NCI-H82 treated with DMSO at 0.1 percent for 48 hours (cell line): ENCODE data around the gene AK6.
"Not testable (repeated sequence)": the region's sequence is repeated elsewhere in the genome, so short reads cannot be mapped to it uniquely, and the experiment has no call there.

Experiments used
- DNase-seq: peaks from one replicate; lab custom pipeline; 2025; ENCODE audit not compliant: unreplicated experiment; lab: John Stamatoyannopoulos, UW

AK6 gene

DNA sequence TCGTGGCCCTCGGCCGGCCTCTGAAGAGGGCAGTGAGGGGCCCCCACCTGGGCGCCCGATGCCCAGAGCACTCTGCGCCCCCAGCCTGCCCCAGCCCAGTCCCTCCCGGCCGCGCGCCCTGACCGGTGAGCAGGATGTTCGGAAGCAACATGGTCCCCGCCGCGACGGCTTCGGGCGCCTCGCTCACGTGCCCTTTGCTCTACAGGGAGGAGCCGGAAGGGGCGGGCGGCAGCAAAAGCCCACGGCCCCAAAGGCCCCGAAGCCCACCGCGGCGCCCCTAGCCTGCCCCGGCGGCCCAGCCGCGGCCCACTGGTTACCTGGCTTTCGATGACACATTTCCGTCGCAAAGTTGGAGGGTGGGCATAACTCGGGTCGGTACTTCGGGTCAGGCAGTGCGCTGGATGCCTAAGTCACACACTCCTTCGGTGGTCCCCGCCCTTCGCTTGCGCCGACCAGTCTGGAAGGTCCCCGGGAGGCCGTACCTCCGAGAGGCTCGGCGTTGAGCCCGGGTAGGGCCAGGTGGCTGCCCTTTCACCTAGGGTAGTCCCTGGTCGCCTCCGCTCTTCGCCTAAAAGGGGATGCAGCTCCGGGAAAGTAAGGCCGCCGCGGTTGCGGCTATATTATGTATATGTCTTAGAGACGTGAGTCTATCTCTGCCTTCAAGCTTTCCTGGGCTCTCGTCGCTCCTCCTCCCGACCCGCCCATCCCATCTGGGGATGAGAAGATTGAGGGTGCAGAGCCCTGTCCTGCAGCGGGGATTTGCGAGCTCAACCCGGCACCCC lies at the start of gene AK6, which contains the start of the genes RAD17 and TAF9:
TSS of gene AK6 (minus strand) at position 181 of the 782 bp plus-strand sequence. CDS start at position 151, 30 bp downstream.
TSS of gene RAD17 (plus strand) at position 479 of the 782 bp plus-strand sequence. CDS start 2,391 bp downstream, outside the sequence.
TSS of gene TAF9 (minus strand) at position 181 of the 782 bp plus-strand sequence. CDS start 3,783 bp downstream, outside the sequence.
- peak; percentile 78 for DNase-seq

DNA sequence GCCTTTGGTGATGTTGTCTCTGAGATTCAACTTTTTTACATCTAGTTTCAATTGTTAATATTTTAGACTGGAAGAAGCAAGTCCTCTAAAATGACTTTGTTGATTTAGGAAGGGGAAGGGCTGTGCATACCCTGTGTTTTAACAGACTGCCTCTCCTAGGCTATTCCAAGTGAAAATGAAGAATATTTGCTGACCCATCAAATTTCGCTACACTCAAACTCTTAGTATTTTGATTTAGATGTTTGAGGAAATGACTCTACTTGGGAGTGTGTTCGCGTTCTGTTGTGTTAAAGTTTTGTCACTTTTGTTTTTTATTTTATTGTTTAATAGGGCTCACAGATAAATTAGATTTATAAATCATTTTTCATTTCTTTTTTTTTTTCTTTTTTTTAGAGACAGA lies 49.2 kb upstream of the AK6 start:
- DNase-seq = no peak

DNA sequence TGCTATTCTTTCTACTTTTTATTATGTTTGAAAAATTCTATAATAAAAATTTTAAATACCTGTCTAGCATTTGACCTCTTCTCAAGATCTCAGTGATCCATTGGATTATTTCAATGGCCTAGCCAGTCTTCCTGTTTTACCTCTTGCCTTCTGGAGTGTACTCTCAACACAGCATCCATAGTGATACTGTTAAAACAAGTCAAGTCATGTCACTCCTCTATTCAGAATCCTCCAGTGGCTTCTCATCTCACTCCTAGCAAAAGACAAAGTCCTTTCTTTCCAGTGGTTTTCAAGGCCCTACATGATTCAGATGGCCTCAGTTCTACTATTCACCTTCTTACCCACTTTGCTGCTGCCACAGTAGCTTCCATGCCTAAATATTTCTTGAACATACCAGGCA lies 47.4 kb upstream of the AK6 start:
- DNase-seq = no peak

DNA sequence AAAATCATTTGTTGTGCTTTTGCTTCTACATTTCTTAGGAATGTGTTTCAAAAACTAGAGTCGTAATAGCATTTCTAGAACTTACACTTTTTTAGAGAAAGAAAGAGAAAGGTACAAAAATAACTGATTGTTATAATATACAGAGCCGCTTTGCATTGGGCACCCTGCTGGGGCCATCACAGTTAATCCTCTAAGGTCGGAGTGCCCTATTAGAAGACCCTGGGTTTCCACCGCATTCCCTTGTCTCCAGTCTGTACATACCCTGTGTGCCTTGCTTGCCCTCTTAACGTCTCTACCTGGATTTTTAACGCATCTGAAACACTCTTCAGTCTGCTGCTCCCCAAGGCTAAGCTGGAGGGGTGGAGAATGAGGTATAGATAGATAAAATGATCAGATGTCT lies 46.9 kb upstream of the AK6 start:
- DNase-seq = no peak

DNA sequence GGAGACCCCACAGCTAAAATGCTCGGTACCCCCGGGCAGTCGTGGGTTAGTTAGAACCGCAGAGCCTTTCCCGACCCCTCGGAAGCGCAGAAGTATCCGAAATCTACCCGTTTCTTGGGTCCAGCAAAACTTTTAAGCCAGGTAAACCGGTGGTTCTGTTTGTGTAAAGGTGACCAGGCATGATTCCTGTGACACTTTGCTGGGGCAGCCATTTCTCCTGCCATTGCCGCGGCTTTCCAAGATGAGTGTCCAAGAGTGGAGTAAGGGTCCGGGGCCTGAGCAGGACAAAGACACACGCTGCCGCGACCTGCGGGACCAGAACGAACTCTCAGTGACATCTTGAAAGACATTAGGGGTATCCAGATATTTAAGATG lies 46.3 kb upstream of the AK6 start:
- DNase-seq = no peak

DNA sequence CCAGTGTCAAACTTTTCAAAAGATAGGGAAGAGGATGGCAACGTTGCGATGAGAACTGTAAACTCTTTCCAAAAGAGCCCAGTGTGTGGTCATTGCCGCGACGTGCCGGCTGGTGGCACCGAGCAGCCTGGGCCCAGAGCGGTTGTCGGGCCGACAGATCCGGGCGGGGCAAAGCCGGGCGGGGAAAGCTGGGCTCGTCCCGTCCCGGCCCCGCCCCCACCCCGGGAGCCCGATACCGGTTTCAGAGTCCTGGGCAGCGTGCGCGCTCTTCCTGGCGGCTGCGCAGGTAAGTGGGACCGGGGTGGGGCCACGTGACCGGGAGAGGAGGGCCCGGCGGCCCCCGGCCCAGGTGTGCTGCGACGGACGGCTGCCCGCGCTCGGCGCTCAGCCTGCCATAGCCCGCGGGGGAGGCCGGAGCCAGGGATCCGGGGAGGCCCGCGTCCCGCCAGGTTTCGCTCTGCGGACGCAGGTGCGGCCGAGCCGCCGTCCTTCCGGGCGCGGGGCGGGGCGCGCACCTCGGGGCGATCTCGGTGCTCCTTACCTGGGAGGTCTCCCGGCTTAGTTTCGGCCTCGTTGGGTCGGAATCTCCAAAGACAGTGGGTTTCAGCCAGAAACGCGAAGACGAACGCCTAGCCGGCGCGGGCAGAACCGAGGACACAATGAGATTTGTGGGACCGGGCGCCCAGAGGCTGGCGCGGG lies 45.7 kb upstream of the AK6 start, which contains the start of gene MARVELD2:
TSS of gene MARVELD2 (plus strand) at position 232 of the 699 bp plus-strand sequence. CDS start 4,270 bp downstream, outside the sequence.
- DNase-seq = no peak

DNA sequence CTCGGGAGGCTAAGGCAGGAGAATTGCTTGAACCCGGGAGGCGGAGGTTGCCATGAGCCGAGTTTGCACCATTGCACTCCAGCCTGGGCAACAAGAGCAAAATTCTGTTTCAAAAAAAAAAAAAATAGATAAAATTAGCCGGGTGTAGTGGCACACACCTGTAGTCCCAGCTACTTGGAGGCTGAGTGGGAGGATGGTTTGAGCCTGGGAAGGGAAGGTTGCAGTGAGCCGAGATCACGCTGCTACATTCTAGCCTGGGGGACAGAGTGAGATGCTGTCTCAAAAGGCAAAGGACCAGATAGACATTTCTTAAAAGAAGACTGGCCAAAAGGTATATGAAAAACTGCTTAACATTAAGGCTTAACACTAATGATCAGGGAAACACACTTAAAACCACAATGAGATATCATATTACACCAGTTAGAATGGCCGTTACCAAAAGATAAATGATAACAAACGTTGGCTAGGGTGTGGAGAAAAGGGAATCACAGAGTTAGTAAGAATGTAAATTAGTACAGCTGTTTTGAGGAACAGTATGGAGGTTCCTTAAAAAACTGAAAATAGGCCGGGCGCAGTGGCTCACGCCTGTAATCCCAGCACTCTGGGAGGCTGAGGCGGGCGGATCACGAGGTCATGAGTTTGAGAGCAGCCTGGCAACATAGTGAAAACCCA lies 35.5 kb upstream of the AK6 start:
- DNase-seq = no peak

DNA sequence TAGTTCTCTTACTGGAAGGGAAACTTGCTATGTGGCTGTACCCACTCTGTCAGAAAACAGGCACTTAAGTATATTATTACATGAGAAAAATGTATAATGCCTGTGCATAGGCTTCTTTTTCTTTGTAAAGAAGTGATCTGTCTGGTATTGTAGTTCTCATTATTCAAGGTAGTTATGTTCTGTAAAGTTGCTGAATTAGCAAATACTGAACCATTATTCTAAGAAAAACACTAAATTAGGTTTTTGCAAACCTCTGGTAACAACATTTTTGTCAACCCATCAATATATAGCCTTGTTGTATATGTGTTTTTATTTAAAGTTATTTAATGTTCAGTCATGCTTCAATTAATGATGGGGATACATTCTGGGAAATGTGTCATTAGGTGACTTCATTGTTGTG lies 9.1 kb upstream of the AK6 start:
- DNase-seq = no peak

DNA sequence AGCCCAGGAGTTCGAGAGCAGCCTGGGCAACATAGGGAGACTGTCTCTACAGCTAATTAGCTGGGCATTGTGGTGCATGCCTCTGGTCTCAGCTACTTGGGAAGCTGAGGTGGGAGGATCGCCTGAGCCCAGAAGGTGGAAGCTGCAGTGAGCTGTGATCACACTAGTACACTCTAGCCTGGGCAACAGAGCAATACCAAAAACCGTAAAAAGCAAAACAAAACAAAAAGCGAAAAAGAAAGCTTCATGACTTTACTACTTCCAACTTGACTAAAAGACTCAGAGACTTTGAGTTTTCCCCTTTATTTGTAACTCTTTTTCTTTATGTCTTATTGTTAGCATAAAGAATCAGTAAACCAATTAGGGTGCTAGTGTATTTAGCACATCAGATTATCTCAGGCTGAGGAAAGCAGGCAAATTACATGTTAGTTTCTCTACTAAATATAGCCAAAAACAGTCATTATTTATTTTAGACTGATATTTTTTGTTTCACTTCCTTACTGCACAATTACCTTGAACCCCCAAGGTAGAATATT lies 5.7 kb upstream of the AK6 start:
- no peak for DNase-seq

DNA sequence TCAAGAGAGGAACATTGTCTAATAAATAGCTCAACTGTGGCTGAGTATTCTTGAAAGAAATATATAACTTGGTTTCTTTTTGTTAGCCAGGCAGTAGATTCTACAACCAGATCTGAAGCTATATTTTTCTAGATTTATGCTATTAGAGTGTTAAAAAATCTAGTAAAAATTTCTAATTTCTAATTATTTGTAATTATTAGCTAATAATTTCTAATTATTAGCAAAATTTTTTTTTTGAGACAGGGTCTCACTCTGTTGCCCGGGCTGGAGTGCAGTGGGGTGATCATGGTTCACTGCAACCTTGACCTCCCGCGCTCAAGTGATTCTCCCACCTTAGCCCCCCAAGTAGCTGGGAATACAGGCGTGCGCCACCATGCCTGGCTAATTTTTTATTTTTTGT lies 3.1 kb upstream of the AK6 start:
- no peak for DNase-seq

DNA sequence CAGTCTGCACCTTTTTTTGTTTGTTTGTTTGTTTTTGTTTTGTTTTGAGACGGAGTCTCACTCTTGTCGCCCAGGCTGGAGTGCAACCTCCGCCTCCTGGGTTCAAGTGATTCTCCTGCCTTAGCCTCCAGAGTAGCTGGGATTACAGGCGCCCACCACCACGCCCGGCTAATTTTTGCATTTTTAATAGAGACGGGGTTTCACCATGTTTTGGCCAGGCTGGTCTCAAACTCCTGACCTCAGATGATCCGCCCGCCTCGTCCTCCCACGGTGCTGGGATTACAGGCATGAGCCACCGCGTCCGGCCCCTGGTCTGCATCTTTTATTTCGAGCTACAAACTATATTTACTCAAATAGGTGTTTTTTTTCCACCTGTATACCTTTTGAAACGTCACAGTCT lies 1.0 kb upstream of the AK6 start:
- DNase-seq = not testable (repeated sequence)

DNA sequence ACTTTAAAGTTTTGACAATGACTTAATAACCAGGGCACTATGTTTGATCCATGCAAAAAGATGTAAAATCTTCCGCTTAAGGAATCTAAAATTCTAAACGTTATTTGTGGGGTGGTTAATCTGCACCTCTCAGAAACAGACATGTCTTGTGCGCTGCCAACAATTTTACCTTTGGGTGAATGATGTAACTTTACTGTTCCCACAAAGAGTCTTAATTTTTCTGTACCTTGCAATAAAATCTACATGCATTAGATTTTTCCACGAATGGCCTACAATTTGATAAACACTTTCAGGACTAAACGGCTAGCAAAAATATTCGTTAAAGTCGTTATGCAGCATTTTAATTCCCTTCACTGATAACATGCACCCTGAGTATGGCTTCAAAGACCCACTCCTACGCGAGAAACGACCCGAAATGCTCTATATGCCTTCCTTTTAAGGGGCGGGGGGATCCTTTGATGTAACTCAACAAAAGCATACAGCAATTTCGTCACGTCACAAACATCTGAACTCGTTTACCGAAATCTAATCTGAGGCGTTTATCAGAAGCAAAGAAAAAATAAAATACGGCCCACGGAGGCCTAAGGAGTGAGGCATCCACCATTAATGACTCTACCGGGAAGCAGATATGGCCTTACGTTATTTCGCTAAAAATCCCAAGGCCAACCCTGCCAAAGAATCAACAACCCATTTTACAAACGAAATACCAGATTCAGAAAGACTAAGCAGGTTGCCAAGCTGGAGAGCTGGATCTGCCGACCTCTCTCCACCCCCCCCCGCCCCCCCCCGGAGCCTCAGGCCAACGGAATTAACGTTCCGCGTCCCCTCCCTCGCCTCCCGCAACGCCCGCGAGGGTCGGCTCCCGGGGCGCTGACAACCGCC lies 621 bp downstream of the AK6 start:
- no peak for DNase-seq

DNA sequence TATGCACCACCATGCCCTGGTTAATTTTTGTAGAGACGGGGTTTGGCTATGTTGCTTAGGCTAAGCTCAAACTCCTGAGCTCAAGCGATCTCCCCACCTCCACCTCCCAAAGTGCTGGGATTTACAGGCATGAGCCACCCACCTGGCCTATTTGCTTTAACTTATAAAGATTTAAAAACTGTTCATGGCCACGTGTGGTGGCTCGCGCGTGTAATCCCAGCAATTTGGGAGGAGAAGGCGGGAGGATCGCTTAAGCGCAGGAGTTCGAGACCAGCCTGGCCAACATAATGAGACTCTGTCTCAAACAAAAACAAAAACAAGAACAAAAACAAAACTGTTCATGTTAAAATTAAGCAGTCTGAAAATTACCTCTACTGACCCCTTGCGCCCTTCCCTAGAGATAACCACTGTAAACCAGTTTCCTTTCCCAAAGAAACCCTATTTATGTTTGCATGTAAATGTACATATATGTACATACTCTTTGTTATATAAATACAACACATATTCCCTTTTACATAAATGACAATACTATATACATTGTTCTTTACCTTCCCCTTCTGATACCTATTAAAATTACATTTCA lies 1.5 kb downstream of the AK6 start:
- no peak for DNase-seq

DNA sequence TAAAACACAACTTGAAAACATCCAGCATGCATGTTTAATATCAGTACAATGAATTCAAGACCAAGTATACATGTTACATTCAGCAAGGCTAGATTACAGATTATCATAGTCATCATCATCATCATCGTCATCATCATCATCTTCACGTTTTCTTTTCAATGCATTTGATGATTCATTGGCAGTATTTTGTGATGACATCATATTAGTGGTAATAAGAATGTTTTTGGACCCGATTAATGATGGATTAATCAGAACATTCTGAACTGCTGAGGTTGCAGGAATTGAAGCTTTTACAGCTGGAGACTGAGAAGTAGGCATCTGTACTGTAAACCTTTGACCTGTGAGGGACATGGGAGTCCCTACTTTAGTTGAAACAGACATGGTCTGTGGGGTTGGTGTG lies 4.5 kb downstream of the AK6 start:
- no peak for DNase-seq

DNA sequence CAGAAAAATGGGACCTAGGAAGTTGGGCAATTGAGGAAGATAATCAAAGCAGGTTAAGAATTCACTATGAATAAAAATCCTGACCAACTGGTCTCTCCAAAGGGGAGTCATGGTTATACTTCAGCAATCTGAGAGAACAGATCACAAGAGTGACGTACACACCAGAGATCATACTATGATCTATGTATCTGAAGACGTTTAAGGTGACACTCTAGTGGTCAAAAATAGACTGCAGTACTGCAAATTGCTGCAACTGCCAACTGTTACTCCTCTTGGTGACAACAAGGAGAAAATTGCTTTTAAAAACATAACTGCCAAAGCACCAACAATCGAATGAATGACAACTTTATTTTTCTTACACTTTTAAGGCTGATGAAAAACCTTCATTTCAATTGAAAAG lies 4.9 kb downstream of the AK6 start:
- no peak for DNase-seq

DNA sequence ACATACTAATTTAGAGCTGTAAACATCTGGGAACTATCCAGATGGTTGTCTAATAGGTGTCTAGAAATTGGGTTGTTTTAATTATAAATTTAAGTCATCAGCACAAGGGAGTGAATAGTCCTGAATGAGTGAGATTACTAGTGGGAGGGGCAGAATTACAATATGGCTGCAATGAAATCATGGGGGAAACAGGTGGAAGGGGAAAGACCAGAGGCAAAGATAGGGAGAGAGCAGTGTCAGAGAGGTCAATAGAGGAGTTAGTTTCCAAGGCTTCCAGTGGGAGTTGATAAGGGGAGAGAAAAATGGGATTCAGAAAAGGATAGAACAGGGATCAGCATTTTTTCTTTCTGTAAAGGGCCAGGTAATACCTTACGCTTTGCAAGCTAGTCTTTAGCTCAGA lies 8.9 kb downstream of the AK6 start:
- DNase-seq = no peak

DNA sequence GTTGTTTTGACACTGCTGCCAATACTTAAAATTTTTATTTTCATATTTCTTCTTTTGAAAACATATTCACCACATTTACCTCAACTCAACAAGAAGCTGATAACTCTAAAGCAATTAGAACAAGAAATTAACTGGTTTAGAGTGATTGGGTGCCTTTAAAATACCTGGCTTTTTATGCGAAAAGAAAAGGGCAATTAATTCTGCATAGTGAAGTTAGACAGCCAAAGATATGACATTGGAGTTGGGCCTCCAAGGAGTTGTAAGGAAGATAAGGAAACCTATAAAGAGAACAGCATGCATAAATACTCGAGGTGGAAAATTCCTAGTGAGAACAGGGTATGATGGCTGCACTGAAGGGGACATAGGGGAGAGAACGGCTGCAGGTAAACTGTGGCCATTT lies 9.6 kb downstream of the AK6 start:
- no peak for DNase-seq

DNA sequence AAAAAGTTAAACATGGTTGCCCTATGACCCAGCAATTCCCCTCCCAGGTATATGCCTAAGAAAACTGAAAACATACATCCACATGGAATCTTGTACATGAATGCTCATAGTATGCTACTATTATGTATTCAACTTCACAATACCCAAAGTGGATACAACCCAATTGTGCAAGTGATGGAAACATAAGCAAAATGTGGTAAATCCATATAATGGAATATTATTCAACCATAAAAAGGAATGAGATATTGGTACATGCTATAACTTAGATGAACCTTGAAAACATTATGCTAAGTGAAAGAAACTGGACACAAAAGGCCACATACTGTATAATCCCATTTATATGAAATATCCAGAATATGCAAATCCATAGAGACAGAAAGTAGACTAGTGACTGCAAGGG lies 18.7 kb downstream of the AK6 start:
- no peak for DNase-seq

DNA sequence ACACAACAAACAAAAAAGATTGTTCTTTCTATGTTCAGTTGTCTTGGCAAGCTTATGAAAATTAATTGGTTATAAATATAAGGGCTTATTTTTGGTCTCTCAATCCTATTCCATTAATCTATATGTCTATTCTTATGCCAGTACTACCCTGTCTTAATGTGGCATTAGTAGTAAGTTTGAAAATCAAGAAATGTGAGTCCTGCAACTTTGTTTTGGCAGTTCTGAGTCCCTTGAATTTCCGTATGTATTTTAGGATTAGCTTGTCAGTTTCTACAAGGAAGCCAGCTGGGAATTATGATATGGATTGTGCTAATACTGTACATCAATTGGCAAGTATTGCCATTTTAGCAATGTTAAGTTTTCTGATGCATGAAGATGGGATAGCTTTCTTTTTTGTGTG lies 26.2 kb downstream of the AK6 start:
- DNase-seq = no peak

DNA sequence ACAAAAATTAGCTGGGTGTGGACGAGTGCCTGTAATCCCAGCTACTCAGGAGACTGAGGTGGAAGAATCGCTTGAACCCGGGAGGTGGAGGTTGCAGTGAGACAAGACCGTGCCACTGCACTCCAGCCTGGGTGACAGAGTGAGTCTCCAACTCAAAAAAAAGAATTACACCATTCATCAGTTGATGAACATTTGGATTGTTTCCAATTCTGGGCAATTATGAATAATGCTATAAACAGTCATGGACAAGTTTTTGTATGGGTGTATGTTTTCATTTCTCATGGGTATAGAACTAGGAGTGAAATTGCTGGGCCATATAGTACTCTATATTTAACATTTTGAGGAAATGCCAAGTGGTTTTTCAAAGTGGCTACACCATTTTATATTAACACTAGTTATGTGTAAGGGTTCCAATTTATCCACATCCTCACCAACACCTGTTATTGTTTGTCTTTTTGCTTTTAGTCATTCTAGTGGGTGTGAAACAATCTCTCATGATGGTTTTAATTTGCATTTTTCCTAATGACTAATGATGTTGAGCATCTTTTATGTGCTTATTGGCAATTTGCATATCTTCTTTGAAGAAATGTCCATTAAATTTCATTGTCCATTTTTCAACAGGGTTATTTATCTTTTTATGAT lies 27.7 kb downstream of the AK6 start:
- DNase-seq = no peak
